DMS53 (cell line): ENCODE measurements around the gene KLHL14.

ENCODE experiments used
- DNase-seq: peaks from one replicate; lab custom pipeline; 2025; lab: John Stamatoyannopoulos, UW

The KLHL14 gene

GRCh38 chr18:32770054-32770665, 2.7 kb downstream of the KLHL14 start:
- peak; percentile 76 for DNase-seq

- DNase-seq, result peak; percentile 78
These were observed 3.2 kb downstream of the KLHL14 start for GRCh38 chr18:32769586-32770053.

DNA sequence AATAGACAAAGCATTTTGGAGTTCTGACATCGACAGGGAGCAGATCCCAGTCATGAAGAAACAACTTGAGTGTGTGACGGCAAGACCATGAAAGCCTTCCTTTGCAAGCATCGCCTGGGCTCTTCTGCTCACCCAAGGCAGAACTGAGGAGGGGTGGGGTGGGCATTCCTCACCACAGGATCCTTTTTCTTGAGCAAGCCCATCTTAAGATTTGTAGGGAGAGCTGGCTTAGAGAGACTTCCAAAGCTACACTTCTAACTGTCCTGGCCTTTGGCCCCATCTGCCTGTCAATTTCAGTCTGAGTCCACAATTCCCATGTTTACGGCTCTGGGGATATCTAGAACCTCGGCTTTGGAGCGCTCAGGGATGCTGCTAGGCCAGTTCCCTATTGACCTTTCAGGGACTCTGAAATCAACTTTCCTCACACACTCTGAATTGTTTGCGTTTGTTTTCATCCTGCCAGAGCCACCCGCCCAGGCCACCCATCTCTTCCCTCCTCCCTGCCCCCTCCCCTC, 3.7 kb downstream of the KLHL14 start:
- DNase-seq, result peak; percentile 78

DNA sequence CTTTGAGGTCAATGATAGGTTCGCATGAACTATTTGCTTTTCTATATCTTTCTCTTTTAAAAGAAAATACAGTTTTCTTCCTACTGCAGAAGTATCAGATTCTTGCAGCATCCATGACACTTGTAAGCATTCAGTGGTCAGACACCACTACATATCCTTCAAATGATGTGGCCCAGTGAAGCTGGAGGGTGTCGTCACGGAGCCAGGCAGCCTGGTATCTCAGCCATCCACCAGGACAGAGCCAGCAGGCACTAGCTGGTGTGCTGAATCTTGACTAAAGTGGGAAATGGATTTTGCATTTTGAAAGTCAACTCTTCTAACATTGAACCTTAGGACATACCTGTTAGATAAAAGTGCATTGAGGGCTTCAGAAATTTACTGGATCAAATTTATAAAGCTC, 5.4 kb downstream of the KLHL14 start:
- no peak for DNase-seq

- DNase-seq, result no peak
These were observed 8.1 kb downstream of the KLHL14 start for GRCh38 chr18:32764611-32765244.

- DNase-seq, result no peak
These were observed 9.5 kb downstream of the KLHL14 start for GRCh38 chr18:32763293-32763692.

DNA sequence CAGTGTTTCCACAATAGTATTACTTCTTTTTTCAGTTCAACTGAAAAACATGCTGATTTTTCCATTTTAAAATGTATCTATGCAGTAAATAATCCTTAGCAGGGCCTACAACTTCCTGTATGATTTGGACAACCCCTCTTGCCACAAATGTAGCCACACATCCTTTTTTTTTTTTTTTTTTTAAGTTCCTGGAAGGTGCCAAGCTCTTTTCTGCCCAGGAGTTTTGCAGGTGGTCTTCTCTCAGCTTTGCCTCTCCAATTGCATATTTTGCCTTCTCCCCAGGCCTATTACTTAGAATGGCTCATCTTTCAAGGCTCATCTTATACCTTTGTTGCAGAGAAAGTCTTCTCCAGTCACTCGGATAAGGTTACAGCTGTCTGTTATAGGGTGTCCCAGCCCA, 11.6 kb downstream of the KLHL14 start:
- DNase-seq, result no peak

DNA sequence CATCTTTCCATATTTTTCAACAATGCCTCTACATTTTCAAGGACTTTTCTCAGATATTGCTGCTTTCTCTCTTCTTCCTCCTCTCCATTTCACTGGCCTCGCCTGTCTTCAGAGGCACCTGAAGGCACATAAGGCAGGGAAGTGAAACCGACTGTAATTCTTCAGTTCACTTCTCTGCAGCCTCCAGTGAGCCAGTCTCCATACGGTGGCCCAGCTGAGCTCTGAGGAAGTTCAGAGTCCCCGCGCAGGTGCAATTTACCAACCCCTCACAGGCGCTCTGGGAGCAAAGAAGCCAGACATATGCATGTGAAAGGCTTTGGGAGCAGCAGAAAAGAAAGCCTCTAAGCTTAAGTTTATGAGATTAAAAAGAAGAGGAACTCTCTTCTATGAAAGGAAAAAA, 12.4 kb downstream of the KLHL14 start:
- no peak for DNase-seq

- DNase-seq, result peak; percentile 56
These were observed 13.1 kb downstream of the KLHL14 start for GRCh38 chr18:32759611-32760167.

DNA sequence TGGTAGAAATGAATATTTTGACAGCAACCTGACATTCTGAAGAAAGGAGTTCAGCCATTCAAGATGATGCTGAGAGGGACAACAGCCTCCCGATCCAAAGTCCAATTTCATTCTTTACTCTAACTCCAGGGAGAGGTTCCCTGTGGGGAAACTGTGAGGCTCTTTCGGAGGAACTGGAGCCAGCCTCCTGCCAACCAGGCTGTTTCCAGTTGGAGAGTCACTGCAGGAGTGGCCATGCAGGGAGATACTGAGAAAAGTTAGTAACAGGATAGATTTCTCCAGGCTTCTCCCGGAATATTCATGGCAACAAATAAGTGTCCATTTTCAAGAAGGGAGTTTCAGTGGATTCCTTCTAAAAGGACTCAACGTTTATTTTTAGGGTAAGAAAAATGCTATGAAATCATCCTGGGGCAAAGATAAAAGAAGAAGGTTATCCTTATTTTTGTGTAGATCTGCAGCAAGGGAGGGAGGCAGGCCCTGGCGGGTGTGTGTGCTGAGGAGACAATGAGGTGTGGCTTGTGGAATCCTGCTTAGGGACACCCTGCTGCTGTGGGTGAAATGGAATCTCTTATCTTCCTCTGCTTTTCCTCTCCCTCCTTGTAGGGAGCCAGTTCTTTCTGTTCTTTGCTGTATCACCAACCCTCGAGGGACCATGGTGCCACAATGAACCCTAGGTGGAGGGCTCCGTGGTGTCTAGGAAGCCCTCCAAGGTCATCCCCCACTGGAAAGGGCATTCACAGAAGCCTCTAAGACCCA, 18.1 kb downstream of the KLHL14 start:
- no peak for DNase-seq

DNA sequence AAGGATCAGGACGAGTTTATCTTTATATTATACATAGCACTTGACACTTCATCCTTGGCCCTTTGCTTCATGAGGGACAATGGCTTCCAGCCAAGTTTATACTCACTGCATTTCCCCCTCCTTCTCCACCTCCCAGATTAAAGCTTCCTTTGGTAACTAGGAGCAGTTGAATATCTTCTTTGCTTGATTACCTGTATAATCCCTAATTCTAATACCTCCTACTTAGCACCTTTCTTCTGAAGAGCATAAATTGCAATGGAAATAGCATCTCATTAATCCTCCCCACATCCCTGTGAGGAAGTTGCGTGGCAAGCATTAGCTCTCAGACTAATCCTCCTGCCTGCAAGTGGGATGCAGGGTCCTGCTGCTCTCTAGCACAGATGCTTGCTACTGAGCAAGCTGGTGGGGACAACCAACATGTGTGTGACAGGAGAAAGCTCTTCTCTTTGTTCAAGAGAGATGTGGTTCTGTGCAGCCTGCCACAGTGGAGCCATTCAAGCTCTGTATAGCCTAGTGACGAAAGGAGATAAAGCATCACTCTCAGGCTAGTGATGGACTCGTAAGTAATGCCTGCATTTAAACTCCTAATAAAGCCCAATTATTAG, 19.1 kb downstream of the KLHL14 start:
- DNase-seq, result peak; percentile 4

- DNase-seq, result no peak
These were observed 22.5 kb downstream of the KLHL14 start for GRCh38 chr18:32750328-32750727.

DNA sequence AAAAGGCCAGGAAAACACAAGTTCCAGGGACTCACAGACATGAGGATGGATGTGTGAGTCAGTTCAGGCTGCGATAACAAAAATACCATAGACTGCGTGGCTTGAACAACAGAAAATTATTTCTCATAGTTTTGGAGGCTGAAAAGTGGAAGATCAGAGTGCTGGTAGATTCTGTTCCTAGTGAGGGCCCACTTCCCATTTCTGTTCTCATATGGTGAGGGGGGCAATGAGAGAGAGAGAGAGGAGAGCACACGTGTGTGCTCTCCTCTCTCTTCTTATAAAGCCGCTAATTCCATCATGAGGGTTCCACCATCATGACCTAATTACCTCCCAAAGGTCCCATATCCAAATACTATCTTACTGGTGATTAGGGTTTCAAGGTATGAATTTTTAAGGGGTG, 23.0 kb downstream of the KLHL14 start:
- DNase-seq, result no peak

DNA sequence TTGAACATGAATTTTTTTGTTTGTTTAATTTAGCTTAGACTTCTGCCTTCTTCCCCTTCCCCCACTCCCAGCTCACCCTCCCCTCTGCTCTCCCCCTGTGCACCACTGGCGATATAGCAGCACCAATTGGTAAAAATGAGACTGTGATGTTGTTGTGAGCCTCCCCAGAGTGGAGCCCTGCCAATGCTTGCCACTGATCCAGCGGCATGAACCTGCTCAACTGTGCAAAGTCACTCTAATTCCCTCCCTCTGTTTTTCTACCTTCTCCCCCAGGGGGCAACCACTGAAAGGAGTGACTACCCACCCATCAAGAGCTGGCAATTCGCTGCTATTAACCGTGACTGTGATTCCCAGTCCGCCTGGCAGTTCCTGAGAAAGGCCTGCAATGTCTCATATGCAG, 30.2 kb downstream of the KLHL14 start:
- no peak for DNase-seq

GRCh38 chr18:32735781-32736180, 37.0 kb downstream of the KLHL14 start:
- DNase-seq, result peak; percentile 75

DNA sequence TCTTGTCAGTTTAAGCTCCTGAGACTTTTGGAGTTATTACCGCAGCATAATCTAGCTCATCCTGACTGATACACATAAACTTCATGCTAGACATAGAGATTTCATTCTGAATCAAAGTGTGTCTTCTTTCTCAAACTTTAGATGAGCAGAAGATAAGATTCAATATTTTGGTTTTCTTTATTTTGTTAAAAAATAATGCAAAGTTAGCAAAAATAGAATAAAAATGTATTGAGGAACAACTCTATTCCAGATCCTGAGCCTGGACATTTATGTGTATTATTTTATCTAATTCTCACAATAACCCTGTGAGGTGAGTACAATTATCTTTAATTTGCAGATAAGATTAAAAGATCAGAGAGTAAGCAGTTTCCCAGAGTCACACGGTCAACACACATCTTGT, 38.4 kb downstream of the KLHL14 start:
- no peak for DNase-seq

GRCh38 chr18:32732165-32732564, 40.7 kb downstream of the KLHL14 start:
- DNase-seq, result no peak

GRCh38 chr18:32730620-32731091, 42.2 kb downstream of the KLHL14 start:
- peak; percentile 71 for DNase-seq

GRCh38 chr18:32730068-32730467, 42.8 kb downstream of the KLHL14 start:
- DNase-seq, result peak; percentile 44

- DNase-seq, result no peak
These were observed 48.6 kb downstream of the KLHL14 start for GRCh38 chr18:32724071-32724749.

DNA sequence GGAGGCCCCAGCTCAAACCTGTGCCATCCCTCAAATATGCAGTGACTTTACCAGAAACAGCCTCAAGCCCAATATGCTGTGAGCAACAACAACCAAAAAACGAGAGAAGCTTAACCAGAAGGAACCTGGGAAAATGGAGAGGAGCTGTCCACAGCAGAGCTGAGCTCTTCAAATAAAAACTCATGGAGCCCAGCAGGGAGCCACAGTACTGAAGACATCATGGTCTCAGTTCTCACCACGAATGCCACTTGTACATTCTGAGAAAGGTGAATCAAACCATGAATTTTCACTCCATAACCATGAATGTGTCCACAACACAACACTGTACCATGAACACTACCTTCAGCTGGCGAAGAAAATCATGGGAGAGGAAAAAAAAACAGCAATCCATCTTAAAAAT, 50.5 kb downstream of the KLHL14 start:
- no peak for DNase-seq

DNA sequence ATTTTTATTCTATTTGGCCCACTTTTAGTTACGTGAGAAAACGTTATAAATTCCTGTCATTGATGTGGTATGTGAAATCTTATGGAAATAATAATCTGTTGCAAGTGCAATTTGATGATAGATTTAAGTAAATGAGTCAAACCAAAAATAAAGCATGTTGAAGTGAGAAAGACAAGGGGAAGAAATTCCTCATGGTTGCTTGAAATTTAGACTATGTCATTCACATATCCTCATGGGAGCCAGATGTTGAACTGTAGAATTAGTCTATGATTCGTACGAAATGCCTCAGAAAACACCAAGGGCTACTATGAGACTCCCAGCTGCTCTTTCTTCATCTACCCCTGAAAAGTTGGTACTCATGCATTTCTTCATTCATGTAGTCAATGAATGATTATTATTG, 55.7 kb downstream of the KLHL14 start:
- no peak for DNase-seq
